HepG2 (cell line): ENCODE measurements around the gene IHH. TPM values are rescaled to one million over a fixed set of nuclear protein-coding genes. Genes with fewer than 3 reads are reported as not detected.

Experiments
- BRCA1 ChIP-seq: sonication (generic); formaldehyde crosslinking; IDR thresholded peaks from 2 replicates; pipeline ENCODE4 v1.4.0; 2020; ENCODE audit warnings: missing genetic modification reagents
- DMAP1 ChIP-seq: IDR thresholded peaks from 2 replicates; pipeline ENCODE4 v1.6.1; 2016
- POLR2A ChIP-seq, 2 experiments: IDR thresholded peaks; 2 replicates each; pipeline ENCODE4 v1.6.1; 2011; ENCODE audit warnings: low read depth in 2 of 2, low read length in 2 of 2, mild to moderate bottlenecking in 1 of 2, moderate library complexity in 1 of 2; ENCODE audit not compliant: insufficient read depth in 1 of 2
- POLR2AphosphoS2 ChIP-seq: IDR thresholded peaks from 2 replicates; pipeline ENCODE4 v1.6.1; 2011; ENCODE audit warnings: low read depth, low read length, improper control_type of control experiment
- SP2 ChIP-seq: sonication (generic); formaldehyde crosslinking; IDR thresholded peaks from 2 replicates; pipeline ENCODE4 v1.5.1; 2020; ENCODE audit warnings: mild to moderate bottlenecking, missing genetic modification reagents
- SRF ChIP-seq: IDR thresholded peaks from 2 replicates; pipeline ENCODE4 v1.6.1; 2011; ENCODE audit warnings: mild to moderate bottlenecking, low read depth, low read length, moderate library complexity
- ZFP91 ChIP-seq: sonication (generic); formaldehyde crosslinking; IDR thresholded peaks from 2 replicates; pipeline ENCODE4 v1.9.0; 2022; ENCODE audit warnings: missing genetic modification reagents, mild to moderate bottlenecking, borderline replicate concordance
- ZNF136 ChIP-seq: sonication (generic); formaldehyde crosslinking; IDR thresholded peaks from 2 replicates; pipeline ENCODE4 v1.8.1; 2022; ENCODE audit warnings: low read depth, mild to moderate bottlenecking, moderate library complexity, missing genetic modification reagents
- ZNF225 ChIP-seq: sonication (generic); formaldehyde crosslinking; IDR thresholded peaks from 2 replicates; pipeline ENCODE4 v1.4.0; 2020; ENCODE audit warnings: mild to moderate bottlenecking, missing genetic modification reagents
- ZNF407 ChIP-seq: sonication (generic); formaldehyde crosslinking; IDR thresholded peaks from one replicate; pipeline ENCODE4 v1.5.1; 2020; ENCODE audit warnings: mild to moderate bottlenecking, missing genetic modification reagents; ENCODE audit errors: not compliant biosample characterization
- ZNF441 ChIP-seq: sonication (generic); formaldehyde crosslinking; IDR thresholded peaks from 2 replicates; pipeline ENCODE4 v1.7.0; 2021; ENCODE audit warnings: missing genetic modification reagents, borderline replicate concordance
- ZNF484 ChIP-seq: sonication (generic); formaldehyde crosslinking; IDR thresholded peaks from 2 replicates; pipeline ENCODE4 v1.5.1; 2020; ENCODE audit warnings: mild to moderate bottlenecking, low read depth, missing genetic modification reagents, borderline replicate concordance
- ZNF780A ChIP-seq: sonication (generic); formaldehyde crosslinking; IDR thresholded peaks from 2 replicates; pipeline ENCODE4 v1.8.0; 2022; ENCODE audit warnings: mild to moderate bottlenecking, missing genetic modification reagents, moderate library complexity
- ZSCAN31 ChIP-seq: sonication (generic); formaldehyde crosslinking; IDR thresholded peaks from 2 replicates; pipeline ENCODE4 v1.5.0; 2020; ENCODE audit warnings: low read depth, mild to moderate bottlenecking, missing genetic modification reagents
- polyA plus RNA-seq, 8 experiments: library from polyadenylated mRNA; depleted of rRNA in 3 of 8; stranded (reverse) in 7 of 8; unstranded in 1 of 8; fragments of >200 nt; fragmentation: Illumina TruSeq in 4 of 8; extraction: Trizol in 4 of 8; gene quantifications; 2 replicates each; pipeline versions ENCODE4 v1.2.1 to v1.2.3, GENCODE V29; 2011 to 2016; ENCODE audit warnings: low read depth in 4 of 8, missing spikeins in 1 of 8, mixed read lengths in 1 of 8; ENCODE audit not compliant: insufficient read depth in 1 of 8
- total RNA-seq, 5 experiments: library from RNA; depleted of rRNA; stranded (reverse); fragments of >200 nt; fragmentation: Illumina TruSeq; extraction: Trizol; gene quantifications; 2 replicates each; pipeline ENCODE4 v1.2.3, GENCODE V29; 2016; ENCODE audit warnings: low read depth in 1 of 5
- TF ChIP-seq, protein P1 (sequence below): sonication (generic); formaldehyde crosslinking; IDR thresholded peaks from 2 replicates; pipeline ENCODE4 v1.5.0; 2020; ENCODE audit warnings: mild to moderate bottlenecking, missing genetic modification reagents, borderline replicate concordance

IHH gene
- total and polyA plus RNA-seq, 2 of the 13 experiments (the other 11 are each of a cell fraction or from before 2014, with no cell fraction given), result 0.42 TPM; not detected in 1

DNA sequence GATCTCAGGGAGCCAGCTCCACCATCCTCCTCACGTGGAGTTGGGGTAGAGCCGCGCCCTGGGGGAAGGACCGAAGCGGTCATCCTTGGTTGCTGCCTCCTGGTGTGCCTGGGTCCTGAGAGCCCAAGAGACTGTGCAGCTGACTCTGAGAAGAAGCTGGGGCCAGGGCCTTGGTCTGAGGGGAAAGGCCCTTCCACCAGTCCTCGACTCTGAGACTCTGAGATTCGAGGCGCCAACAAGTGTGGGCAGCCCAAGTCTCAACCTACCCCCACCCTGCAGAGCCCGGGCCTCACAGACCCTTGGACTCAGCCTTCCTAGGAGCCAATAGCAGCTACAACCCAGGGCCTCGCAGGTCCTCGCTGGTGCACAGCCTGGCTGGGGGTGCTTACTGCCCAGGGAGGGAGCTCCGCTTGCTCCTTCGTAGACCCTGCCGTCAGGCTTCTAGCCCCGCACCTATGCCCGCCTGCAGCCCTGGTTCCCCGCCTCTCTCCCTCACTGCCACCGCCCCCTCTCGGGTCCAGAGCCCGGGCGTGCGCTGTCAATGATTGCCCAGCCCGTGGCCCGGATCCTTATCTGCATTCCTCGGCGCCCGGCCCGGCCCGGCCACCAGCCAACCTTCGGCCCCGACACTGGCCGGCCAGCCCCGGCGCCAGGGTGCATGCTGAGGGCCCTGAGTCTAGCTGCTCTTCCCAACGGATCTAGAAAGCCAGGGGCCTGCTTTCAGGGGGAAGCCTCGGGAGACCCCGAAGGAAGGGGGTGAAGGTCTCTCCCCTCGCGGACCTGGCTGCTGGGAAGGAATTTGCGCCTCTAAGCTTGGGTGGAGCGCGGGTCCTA is 2.0 kb downstream of the IHH start (continued):
- TF ChIP-seq DMAP1, result peak; percentile 58; the same call in 1 of the 2 replicates
- no peak for TF ChIP-seq ZNF136 (CRISPR knock-in tag)
- peak; percentile 55; the same call in 1 of the 2 replicates for TF ChIP-seq ZFP91 (CRISPR knock-in tag)
- no peak; the same call in 1 of the 2 replicates for TF ChIP-seq ZNF225 (CRISPR knock-in tag)
- no peak for TF ChIP-seq ZNF780A (CRISPR knock-in tag)
- TF ChIP-seq SP2 (CRISPR knock-in tag), result no peak
- TF ChIP-seq, protein P1, sequence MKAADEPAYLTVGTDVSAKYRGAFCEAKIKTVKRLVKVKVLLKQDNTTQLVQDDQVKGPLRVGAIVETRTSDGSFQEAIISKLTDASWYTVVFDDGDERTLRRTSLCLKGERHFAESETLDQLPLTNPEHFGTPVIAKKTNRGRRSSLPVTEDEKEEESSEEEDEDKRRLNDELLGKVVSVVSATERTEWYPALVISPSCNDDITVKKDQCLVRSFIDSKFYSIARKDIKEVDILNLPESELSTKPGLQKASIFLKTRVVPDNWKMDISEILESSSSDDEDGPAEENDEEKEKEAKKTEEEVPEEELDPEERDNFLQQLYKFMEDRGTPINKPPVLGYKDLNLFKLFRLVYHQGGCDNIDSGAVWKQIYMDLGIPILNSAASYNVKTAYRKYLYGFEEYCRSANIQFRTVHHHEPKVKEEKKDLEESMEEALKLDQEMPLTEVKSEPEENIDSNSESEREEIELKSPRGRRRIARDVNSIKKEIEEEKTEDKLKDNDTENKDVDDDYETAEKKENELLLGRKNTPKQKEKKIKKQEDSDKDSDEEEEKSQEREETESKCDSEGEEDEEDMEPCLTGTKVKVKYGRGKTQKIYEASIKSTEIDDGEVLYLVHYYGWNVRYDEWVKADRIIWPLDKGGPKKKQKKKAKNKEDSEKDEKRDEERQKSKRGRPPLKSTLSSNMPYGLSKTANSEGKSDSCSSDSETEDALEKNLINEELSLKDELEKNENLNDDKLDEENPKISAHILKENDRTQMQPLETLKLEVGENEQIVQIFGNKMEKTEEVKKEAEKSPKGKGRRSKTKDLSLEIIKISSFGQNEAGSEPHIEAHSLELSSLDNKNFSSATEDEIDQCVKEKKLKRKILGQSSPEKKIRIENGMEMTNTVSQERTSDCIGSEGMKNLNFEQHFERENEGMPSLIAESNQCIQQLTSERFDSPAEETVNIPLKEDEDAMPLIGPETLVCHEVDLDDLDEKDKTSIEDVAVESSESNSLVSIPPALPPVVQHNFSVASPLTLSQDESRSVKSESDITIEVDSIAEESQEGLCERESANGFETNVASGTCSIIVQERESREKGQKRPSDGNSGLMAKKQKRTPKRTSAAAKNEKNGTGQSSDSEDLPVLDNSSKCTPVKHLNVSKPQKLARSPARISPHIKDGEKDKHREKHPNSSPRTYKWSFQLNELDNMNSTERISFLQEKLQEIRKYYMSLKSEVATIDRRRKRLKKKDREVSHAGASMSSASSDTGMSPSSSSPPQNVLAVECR (CRISPR knock-in tag), result peak; percentile 73; the same call in 1 of the 2 replicates
- no peak for TF ChIP-seq POLR2AphosphoS2
- no peak for TF ChIP-seq ZNF484 (CRISPR knock-in tag)
- TF ChIP-seq ZNF407 (CRISPR knock-in tag), result no peak
- TF ChIP-seq ZSCAN31, result peak; percentile 86
- no peak for TF ChIP-seq SRF
- peak in 1 of 2 experiments; percentile 60; a peak in 2 of 4 replicates for TF ChIP-seq POLR2A (IDR thresholded peaks at IDR 0.05; ENCODE audit: insufficient read depth in 1 of 2, low read depth in 2 of 2, low read length in 2 of 2)
- 0 out of 2 replicates have a peak, but pooled peaks have one; percentile 70 for TF ChIP-seq ZNF441
- no peak for TF ChIP-seq BRCA1
